DMS153 treated with DMSO at 0.1 percent for 48 hours (cell line): ENCODE measurements around the gene PCBP3.
A peak's percentile ranks its signal among the peaks of the same experiment; 100 is the strongest.
"Not testable (repeated sequence)": the region's sequence is repeated elsewhere in the genome, so short reads cannot be mapped to it uniquely, and the experiment has no call there.

Source experiments
- DNase-seq: peaks from one replicate; lab custom pipeline; 2025; ENCODE audit not compliant: unreplicated experiment; lab: John Stamatoyannopoulos, UW

The PCBP3 gene

GRCh38 chr21:45974073-45975019 lies 330.8 kb downstream of the PCBP3 start:
- DNase-seq: no peak

GRCh38 chr21:45975020-45975666 lies 331.6 kb downstream of the PCBP3 start:
- no peak for DNase-seq

- DNase-seq: not testable (repeated sequence)
Observed at GRCh38 chr21:45975667-45976409, 332.3 kb downstream of the PCBP3 start.

- no peak for DNase-seq
Observed at GRCh38 chr21:45976701-45977311, 333.3 kb downstream of the PCBP3 start.

GRCh38 chr21:45977396-45977795 lies 333.9 kb downstream of the PCBP3 start:
- no peak for DNase-seq

- no peak for DNase-seq
Observed at GRCh38 chr21:45979141-45979631, 335.7 kb downstream of the PCBP3 start.

- DNase-seq: no peak
Observed at GRCh38 chr21:45979651-45980050, 336.1 kb downstream of the PCBP3 start.

- no peak for DNase-seq
Observed at GRCh38 chr21:45980271-45980670, 336.7 kb downstream of the PCBP3 start.

GRCh38 chr21:45980697-45981096 lies 337.2 kb downstream of the PCBP3 start:
- no peak for DNase-seq

- peak; percentile 24 for DNase-seq
Observed at GRCh38 chr21:45981151-45982091, 337.9 kb downstream of the PCBP3 start, which contains the start of gene COL6A1. Gene COL6A1 (plus strand): TSS chr21:45981770. CDS start chr21:45981851, 81 bp downstream.

GRCh38 chr21:45982092-45982757 lies 338.7 kb downstream of the PCBP3 start:
- no peak for DNase-seq

- DNase-seq: no peak
Observed at GRCh38 chr21:45982758-45983648, 339.5 kb downstream of the PCBP3 start.

- DNase-seq: no peak
Observed at GRCh38 chr21:45983649-45983965, 340.1 kb downstream of the PCBP3 start.

GRCh38 chr21:45983981-45984551 lies 340.5 kb downstream of the PCBP3 start:
- DNase-seq: peak; percentile 33

- DNase-seq: no peak
Observed at GRCh38 chr21:45984584-45985095, 341.1 kb downstream of the PCBP3 start.

GRCh38 chr21:45985471-45986315 lies 342.2 kb downstream of the PCBP3 start:
- no peak for DNase-seq
